ENCODE data around the gene CDH15. TPM values are rescaled to one million over a fixed set of nuclear protein-coding genes. Genes with fewer than 3 reads are reported as not detected.

Gene CDH15
- polyA plus RNA-seq, 1 experiment = 0.07 TPM

DNA sequence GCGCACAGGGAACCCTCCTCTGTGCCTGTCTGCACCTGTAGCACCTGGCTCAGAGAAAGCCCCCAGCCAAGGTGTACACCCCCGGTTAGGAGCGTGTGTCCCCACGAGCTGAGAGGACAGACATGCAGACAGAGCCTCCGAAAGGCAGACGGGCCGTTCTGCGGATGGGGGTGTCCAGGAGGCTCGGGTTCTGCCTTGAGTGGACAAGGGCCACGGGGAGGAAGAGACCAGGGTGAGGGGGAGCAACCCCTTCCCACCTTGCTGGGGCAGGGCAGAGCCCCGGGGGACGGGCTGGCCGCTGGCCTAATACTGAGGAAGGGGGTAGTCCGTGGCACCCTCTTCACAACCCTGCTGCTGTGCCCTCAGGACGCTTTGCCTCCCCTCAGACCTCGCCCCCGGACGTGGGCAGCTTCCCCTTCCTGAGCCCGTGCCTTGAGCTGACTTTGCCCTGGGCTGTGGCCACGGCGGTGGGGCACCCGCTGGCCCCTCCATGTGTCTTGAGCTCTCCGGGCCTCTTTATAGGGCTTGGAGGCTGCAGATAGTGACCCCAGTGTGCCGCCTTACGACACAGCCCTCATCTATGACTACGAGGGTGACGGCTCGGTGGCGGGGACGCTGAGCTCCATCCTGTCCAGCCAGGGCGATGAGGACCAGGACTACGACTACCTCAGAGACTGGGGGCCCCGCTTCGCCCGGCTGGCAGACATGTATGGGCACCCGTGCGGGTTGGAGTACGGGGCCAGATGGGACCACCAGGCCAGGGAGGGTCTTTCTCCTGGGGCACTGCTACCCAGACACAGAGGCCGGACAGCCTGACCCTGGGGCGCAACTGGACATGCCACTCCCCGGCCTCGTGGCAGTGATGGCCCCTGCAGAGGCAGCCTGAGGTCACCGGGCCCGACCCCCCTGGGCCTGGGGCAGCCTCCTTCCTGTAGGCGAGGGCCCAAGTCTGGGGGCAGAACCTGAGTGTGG is 23.1 kb downstream of the CDH15 start:
- ChIA-PET CTCF (no interaction called here), POLR2A (no interaction called here)
- TF ChIP-seq, protein P1, sequence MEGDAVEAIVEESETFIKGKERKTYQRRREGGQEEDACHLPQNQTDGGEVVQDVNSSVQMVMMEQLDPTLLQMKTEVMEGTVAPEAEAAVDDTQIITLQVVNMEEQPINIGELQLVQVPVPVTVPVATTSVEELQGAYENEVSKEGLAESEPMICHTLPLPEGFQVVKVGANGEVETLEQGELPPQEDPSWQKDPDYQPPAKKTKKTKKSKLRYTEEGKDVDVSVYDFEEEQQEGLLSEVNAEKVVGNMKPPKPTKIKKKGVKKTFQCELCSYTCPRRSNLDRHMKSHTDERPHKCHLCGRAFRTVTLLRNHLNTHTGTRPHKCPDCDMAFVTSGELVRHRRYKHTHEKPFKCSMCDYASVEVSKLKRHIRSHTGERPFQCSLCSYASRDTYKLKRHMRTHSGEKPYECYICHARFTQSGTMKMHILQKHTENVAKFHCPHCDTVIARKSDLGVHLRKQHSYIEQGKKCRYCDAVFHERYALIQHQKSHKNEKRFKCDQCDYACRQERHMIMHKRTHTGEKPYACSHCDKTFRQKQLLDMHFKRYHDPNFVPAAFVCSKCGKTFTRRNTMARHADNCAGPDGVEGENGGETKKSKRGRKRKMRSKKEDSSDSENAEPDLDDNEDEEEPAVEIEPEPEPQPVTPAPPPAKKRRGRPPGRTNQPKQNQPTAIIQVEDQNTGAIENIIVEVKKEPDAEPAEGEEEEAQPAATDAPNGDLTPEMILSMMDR (IDR thresholded peaks at IDR 0.05; ENCODE audit: insufficient read depth, low read depth, low read length) = no peak

DNA sequence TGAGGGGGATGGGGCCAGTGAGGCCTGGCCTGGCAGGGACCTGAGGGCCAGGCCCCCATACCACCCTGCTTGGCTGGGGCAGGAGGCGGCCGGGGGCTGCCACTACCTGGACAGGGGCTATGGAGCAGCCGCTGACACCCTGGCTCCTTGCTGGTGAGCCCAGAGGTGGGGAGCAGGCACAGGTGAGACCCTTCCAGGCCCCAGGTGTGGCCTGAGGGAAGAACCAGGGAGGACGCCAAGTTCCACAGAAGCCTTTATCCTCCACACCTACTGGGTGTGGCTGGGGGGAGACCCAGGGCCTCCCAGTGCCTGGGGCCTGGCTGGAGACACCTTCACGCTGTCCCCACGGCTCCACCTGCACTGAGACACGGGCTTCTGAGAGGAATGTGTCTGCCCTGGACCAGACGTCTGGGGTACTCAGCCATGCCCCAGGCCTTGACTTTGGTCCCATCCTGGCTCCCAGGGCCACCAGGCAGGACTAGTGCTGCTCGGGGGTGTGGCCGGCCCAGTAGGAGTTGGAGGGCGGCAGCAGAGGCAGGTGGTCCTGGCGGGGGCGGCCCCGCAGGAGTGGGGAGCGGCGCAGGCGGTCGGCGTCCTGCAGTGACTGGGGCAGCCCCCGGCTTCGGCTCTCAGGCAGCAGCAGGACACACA is 24.1 kb downstream of the CDH15 start:
- no peak for DNase-seq (ENCODE audit: low read depth)
- H3K4me3 ChIP-seq (ENCODE audit: low read depth, low read length) = no peak overlapping the region
- H3K27me3 ChIP-seq (ENCODE audit: control insufficient read depth, insufficient read depth, low read length) = peaks cover 16% of the 10 kb centered on the region
- ChIA-PET POLR2A (no interaction called here), CTCF (no interaction called here)
- TF ChIP-seq, protein P1 (IDR thresholded peaks at IDR 0.05; ENCODE audit: insufficient read depth, low read depth, low read length) = no peak
- no peaks in the 10 kb centered on the region; the same call in 1 of the 2 replicates for H3K36me3 ChIP-seq (ENCODE audit: control insufficient read depth, insufficient read depth, low read length)

More for the DNA sequence above, 23.1 kb downstream of the CDH15 start:
- Histone ChIP-seq H3K27me3 (ENCODE audit: control insufficient read depth, insufficient read depth, low read length) (peaks cover 6% of the 10 kb centered on the region), H3K4me3 (ENCODE audit: low read depth, low read length) (no peak overlapping the region), H3K36me3 (ENCODE audit: control insufficient read depth, insufficient read depth, low read length) (no peaks in the 10 kb centered on the region; the same call in 1 of the 2 replicates)
- DNase-seq (ENCODE audit: low read depth) = no peak

DNA sequence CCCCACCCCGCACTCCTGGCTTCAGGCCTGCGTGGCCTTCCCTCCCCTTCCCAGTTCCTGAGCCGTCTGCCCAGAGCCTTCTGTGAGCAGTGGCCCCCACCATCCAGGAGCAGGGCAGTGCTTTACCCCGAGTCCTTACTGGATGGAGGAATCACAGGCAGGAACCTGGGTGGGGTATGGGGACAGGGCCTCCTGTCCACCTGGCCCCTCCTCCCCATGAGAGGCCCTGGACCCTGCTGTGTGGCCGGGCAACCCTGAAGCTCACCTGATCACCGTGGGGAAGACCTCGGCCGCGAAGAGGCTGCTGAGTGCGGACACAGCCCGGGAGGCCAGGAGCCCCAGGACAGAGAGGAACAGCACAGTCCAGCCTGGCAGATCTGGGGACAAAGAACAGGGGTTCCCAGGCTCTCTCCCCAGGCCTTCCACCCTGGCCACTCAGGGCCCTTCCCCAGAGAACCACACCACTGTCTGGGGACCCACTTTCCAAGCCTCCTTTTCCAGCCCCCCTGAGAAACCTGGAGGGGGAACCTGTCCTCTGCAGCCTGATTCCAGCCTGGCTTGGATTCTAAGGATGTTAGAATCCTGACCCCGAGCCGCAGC is 25.6 kb downstream of the CDH15 start:
- ChIA-PET CTCF (interaction anchor here (0.6 kb wide), 1 partner anchor 268 kb away, joined by 3 read pairs; no protein-coding TSS in a partner anchor), POLR2A (no interaction called here)
- TF ChIP-seq, protein P1 (IDR thresholded peaks at IDR 0.05; ENCODE audit: insufficient read depth, low read depth, low read length) = no peak
- Histone ChIP-seq H3K27me3 (ENCODE audit: control insufficient read depth, insufficient read depth, low read length) (peaks cover 18% of the 10 kb centered on the region), H3K36me3 (ENCODE audit: control insufficient read depth, insufficient read depth, low read length) (no peaks in the 10 kb centered on the region; the same call in 1 of the 2 replicates), H3K4me3 (ENCODE audit: low read depth, low read length) (no peak overlapping the region)
- no peak for DNase-seq (ENCODE audit: low read depth)

DNA sequence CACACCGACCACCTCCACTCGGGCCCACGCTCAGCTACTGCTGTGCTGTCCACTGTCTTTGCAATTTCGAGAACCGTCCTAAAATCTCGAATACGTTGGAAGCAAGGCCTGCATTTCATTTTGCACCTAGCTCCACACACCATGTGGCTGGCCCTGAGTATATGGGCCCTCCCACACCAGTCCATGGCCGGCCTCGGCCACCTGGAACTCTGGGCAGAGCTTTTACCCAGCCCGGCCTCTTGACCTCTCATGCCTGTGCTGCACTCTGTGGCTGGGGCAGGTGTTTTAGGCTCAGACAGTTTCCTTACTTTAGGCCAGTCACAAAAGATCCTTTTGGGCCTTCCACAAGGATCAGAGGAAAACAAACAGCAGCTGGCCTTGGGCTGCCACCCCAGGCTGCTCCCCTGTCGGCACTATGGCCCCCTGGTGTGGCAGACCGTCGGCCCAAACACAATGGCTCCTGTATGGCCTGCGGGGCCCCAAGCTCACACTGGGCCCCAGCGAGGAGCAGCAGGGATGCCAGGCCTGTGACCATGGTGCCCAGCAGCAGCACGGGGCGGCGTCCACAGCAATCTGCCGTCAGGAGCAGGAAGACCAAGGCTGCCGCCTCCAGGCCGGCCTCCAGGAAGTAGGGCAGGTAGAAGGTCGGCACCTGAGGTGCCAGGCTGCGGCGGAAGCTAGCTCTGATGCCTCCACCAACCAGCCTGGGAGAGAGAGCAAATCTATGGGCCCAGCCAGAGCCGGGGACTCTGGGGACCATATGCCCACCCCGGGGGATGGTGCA is 26.3 kb downstream of the CDH15 start:
- H3K36me3 ChIP-seq (ENCODE audit: control insufficient read depth, insufficient read depth, low read length) = no peaks in the 10 kb centered on the region; the same call in 1 of the 2 replicates
- CTCF ChIA-PET = interaction anchor here (0.6 kb wide), 1 partner anchor 268 kb away, joined by 3 read pairs; no protein-coding TSS in a partner anchor
- peaks cover 22% of the 10 kb centered on the region for H3K27me3 ChIP-seq (ENCODE audit: control insufficient read depth, insufficient read depth, low read length)
- no peak overlapping the region for H3K4me3 ChIP-seq (ENCODE audit: low read depth, low read length)
- no peak for DNase-seq (ENCODE audit: low read depth)
- POLR2A ChIA-PET = no interaction called here
- TF ChIP-seq, protein P1 (IDR thresholded peaks at IDR 0.05; ENCODE audit: insufficient read depth, low read depth, low read length) = no peak
